Heart left ventricle (tissue), 13 donors: Measurements from ENCODE around the gene C4B.
"Not testable (repeated sequence)": the region's sequence is repeated elsewhere in the genome, so short reads cannot be mapped to it uniquely, and the experiment has no call there.

Source experiments
- CTCF ChIP-seq, 12 donors: fragments of 200-600 bp; sonication (generic) in 4 of 12; IDR thresholded peaks; one replicate each; pipeline versions ENCODE4 v1.5.0 to v1.8.0; 2018 to 2022; ENCODE audit warnings: antibody characterized with exemption in 12 of 12, mild to moderate bottlenecking in 5 of 12
- POLR2A ChIP-seq, 2 donors: fragments of 450-650 bp; IDR thresholded peaks; one replicate each; pipeline ENCODE4 v1.6.1; 2017; ENCODE audit warnings: antibody characterized with exemption in 2 of 2, mild to moderate bottlenecking in 2 of 2, moderate library complexity in 2 of 2
- donor health status: ischemic (EF 13 %, LVEDD 7.1; RV severe dilation, severe dysfunction).
- donor health status: DM: no; HTN: yes; CAD: no.
- donor health status: DM: no; HTN: no; CAD: no.
- donor health status: ischemic (EF 25% LVEDD 6.9; RV normal size, moderate dysfunction).
- donor health status: ischemic (EF 25% LVEDD 5.7; RV mildly dilated, moderate dysfunction).
- donor health status: ischemic (EF 35%, LVEDD 5.7; RV mildly dilated, moderate dysfunction).
- donor health status: nonischemic (EF 11% LVEDD 7.7; RV severe dilation, severe dysfunction).
- donor health status: DM: yes; HTN: yes; CAD: no.
- donor health status: PGD.
- donor health status: ischemic (EF 29% LVEDD 5.4; RV normal size, mild dysfunction).
- donor health status: nonischemic (EF 23%, LVEDD 6.1; RV moderate dilation, normal function).

GRCh38 chr6:31994421-31994820 lies 20.2 kb upstream of the C4B start:
- not testable (repeated sequence) for TF ChIP-seq CTCF, POLR2A (IDR thresholded peaks at IDR 0.05)
